Body of pancreas (tissue), 4 donors: Measurements from ENCODE around the gene CAMSAP1. TPM values are rescaled to one million over a fixed set of nuclear protein-coding genes. Genes with fewer than 3 reads are reported as not detected.

Source experiments
- ATAC-seq: fragments of 150-250 bp; one replicate; pipeline ENCODE4 v1.9.1; 2016
- DNase-seq, 4 donors: peaks; one replicate each; pipeline ENCODE4 v3.0.0-alpha.2; 2019
- H3K27ac ChIP-seq, 4 donors: fragments of 200-600 bp; sonication (generic); 1 replicate in 3 of 4; 2 replicates in 1 of 4; pipeline versions ENCODE4 v1.5.1 to v1.6.1; 2016 to 2019; ENCODE audit warnings: mild to moderate bottlenecking in 1 of 4, mixed read lengths in 1 of 4, moderate library complexity in 1 of 4
- H3K27me3 ChIP-seq, 2 donors: fragments of 200-600 bp; sonication (generic); one replicate each; pipeline ENCODE4 v1.6.0; 2016; ENCODE audit warnings: mild to moderate bottlenecking in 1 of 2
- H3K36me3 ChIP-seq, 2 donors: fragments of 200-600 bp; sonication (generic); replicated peaks in 1 of 2; 2 replicates each; pipeline ENCODE4 v1.5.1; 2016; ENCODE audit warnings: low read depth in 2 of 2; ENCODE audit not compliant: insufficient read depth in 1 of 2
- H3K4me1 ChIP-seq: fragments of 200-600 bp; sonication (generic); one replicate; pipeline ENCODE4 v1.6.0; 2016
- H3K4me3 ChIP-seq, 2 donors: fragments of 200-600 bp; sonication (generic); 1 replicate in 1 of 2; 2 replicates in 1 of 2; pipeline ENCODE4 v1.5.1; 2016 to 2019
- H3K9me3 ChIP-seq, 3 donors: fragments of 200-600 bp; sonication (generic); 1 replicate in 2 of 3; 2 replicates in 1 of 3; pipeline ENCODE4 v1.5.1; 2016
- CTCF ChIP-seq, 7 experiments: fragments of 450-650 bp in 4 of 7; fragments of 200-600 bp in 3 of 7; sonication (generic) in 3 of 7; IDR thresholded peaks; one replicate each; pipeline ENCODE4 v1.5.1; 2016 to 2019; ENCODE audit warnings: antibody characterized with exemption in 7 of 7
- POLR2A ChIP-seq, 3 donors: fragments of 450-650 bp; IDR thresholded peaks; one replicate each; pipeline ENCODE4 v1.6.1; 2016; ENCODE audit warnings: antibody characterized with exemption in 3 of 3, mild to moderate bottlenecking in 2 of 3
- WGBS, 2 donors: methylation state at CpG; one replicate each; pipeline ENCODE4 v1.1.5; 2017; 5-methylcytosine and 5-hydroxymethylcytosine counted together
- intact Hi-C: fragments of 100-400 bp; cut with DNase I; formaldehyde crosslinking; loops from one replicate; pipeline ENCODE4 v1.15.1; 2023
- total RNA-seq, 2 donors: library from RNA; depleted of rRNA; stranded (reverse); fragments of >200 nt; gene quantifications; one replicate each; pipeline ENCODE4 v1.1.0, GENCODE V29; 2016

Gene CAMSAP1
- total RNA-seq, 2 donors from 2014 or later, result 14.8 to 30.3 TPM

DNA sequence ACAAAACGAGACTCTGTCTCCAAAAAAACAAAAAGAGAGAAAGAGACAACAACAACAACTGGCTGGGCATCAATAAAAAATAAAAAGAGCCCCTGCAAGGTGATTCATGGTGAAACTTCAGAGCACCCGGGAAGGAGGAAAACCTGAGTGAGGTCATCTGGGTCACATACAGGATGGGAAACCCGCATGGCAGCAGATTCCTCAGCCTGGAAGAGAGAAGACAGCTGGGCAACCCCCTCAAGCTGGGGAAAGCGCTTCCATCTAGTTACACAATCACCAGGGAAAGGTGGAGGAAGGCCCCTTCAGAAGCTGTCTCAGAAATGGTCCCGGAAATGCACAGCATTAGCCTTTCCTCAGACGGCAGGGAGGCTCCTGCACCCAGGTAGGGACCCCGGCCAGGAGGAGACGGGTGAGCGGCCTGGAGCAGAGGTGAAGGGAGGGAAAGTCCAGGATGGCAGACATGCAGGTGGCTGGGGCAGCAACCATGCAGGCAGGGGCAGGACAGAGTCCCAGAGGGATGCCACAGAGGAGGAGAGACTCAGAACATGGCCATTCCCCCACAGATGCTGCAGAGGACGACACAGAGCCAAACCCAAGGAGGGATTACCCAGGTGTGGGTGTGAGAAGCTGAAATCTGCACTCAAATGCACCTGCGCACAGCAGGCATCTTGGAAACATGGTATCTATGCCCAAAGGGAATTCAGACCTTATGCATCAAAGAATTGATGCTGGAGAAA, 29.4 kb downstream of the CAMSAP1 start:
- TF ChIP-seq POLR2A (IDR thresholded peaks at IDR 0.05) (no peak), CTCF (IDR thresholded peaks at IDR 0.05) (no peak)
- 80% methylated on average over 10 to 11 of the region's 11 CpGs for WGBS, 2 donors
- Histone ChIP-seq H3K27me3 (no peaks in the 10 kb centered on the region), H3K4me1 (no peaks in the 10 kb centered on the region), H3K36me3 (no peaks in the 10 kb centered on the region), H3K4me3 (no peak overlapping the region), H3K27ac (no peak overlapping the region), H3K9me3 (no peaks in the 10 kb centered on the region)
- DNase-seq (no peak), ATAC-seq (no peak)
- intact Hi-C loops, result no loop called here

- Histone ChIP-seq H3K4me1 (no peaks in the 10 kb centered on the region), H3K9me3 (no peaks in the 10 kb centered on the region), H3K36me3 (no peaks in the 10 kb centered on the region), H3K27ac (no peak overlapping the region), H3K27me3 (no peaks in the 10 kb centered on the region), H3K4me3 (no peak overlapping the region)
- 50 to 64% methylated on average over 6 of the region's 6 CpGs for WGBS, 2 donors
- DNase-seq (no peak), ATAC-seq (no peak)
- TF ChIP-seq CTCF (IDR thresholded peaks at IDR 0.05) (no peak), POLR2A (IDR thresholded peaks at IDR 0.05) (no peak)
- intact Hi-C loops, result no loop called here
Measured at GRCh38 chr9:135876936-135877335, 30.4 kb downstream of the CAMSAP1 start.

GRCh38 chr9:135874859-135875258, 32.5 kb downstream of the CAMSAP1 start:
- Histone ChIP-seq H3K4me3 (no peak overlapping the region), H3K27me3 (no peaks in the 10 kb centered on the region), H3K36me3 (no peaks in the 10 kb centered on the region), H3K4me1 (no peaks in the 10 kb centered on the region), H3K9me3 (no peaks in the 10 kb centered on the region), H3K27ac (no peak overlapping the region)
- DNase-seq, result no peak
- intact Hi-C loops, result no loop called here
- 85 to 86% methylated on average over 5 of the region's 5 CpGs for WGBS, 2 donors
- ATAC-seq, result no peak
- TF ChIP-seq POLR2A (IDR thresholded peaks at IDR 0.05), result no peak

- Histone ChIP-seq H3K36me3 (no peaks in the 10 kb centered on the region), H3K9me3 (no peaks in the 10 kb centered on the region), H3K4me3 (no peak overlapping the region), H3K27me3 (no peaks in the 10 kb centered on the region), H3K27ac (no peak overlapping the region), H3K4me1 (no peaks in the 10 kb centered on the region)
- no peak for DNase-seq
- intact Hi-C loops, result loop anchor here (5.0 kb wide), 1 partner anchor 252 kb away; no protein-coding TSS in a partner anchor
- ATAC-seq, result no peak
- TF ChIP-seq CTCF (IDR thresholded peaks at IDR 0.05) (no peak), POLR2A (IDR thresholded peaks at IDR 0.05) (no peak)
- WGBS, 2 donors, result 98 to 100% methylated on average over 3 of the region's 3 CpGs
Measured at GRCh38 chr9:135869909-135870308, 37.4 kb downstream of the CAMSAP1 start.

DNA sequence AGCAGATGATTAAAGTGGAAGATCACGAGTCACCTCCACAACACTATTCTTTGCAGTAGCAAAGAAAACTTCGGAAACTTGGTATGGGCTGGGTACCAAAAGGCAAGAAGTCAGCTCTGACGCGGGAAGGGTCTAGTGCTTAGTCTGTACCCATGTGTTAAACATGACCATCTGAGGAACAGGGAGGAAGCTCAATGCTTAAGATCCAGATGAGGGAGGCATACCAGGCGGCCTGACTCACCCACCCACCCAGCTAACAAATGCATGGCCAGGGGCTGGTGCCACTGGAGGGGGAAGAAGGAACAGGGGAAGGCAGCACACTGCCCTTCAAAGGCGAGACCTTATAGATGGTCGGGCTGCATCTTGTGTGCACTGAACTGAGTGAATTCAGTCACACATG, 41.8 kb downstream of the CAMSAP1 start:
- WGBS, 2 donors, result 79 to 91% methylated on average over 7 of the region's 7 CpGs
- no peak for ATAC-seq
- no peaks in the 10 kb centered on the region for H3K9me3 ChIP-seq
- DNase-seq, result no peak
- TF ChIP-seq CTCF (IDR thresholded peaks at IDR 0.05) (no peak), POLR2A (IDR thresholded peaks at IDR 0.05) (no peak)
- H3K36me3 ChIP-seq, result no peaks in the 10 kb centered on the region
- H3K4me3 ChIP-seq, result no peak overlapping the region
- no peak overlapping the region for H3K27ac ChIP-seq
- intact Hi-C loops, result loop anchor here (5.0 kb wide), 1 partner anchor 257 kb away; no protein-coding TSS in a partner anchor
- H3K27me3 ChIP-seq, result no peaks in the 10 kb centered on the region
- H3K4me1 ChIP-seq, result no peaks in the 10 kb centered on the region
